HepG2 (cell line): ENCODE measurements around the gene OSBPL10. TPM values are rescaled to one million over a fixed set of nuclear protein-coding genes. Genes with fewer than 3 reads are reported as not detected.

Source experiments
- CENPBD1 ChIP-seq: sonication (generic); formaldehyde crosslinking; IDR thresholded peaks from 2 replicates; pipeline ENCODE4 v1.8.0; 2022; ENCODE audit warnings: missing genetic modification reagents, low read depth, mild to moderate bottlenecking, borderline replicate concordance
- CHD2 ChIP-seq: IDR thresholded peaks from 2 replicates; pipeline ENCODE4 v1.6.1; 2011; ENCODE audit warnings: low read depth, low read length, improper control_type of control experiment
- FOSL1 ChIP-seq: sonication (generic); formaldehyde crosslinking; IDR thresholded peaks from 2 replicates; pipeline ENCODE4 v1.9.0; 2021; ENCODE audit warnings: missing genetic modification reagents, borderline replicate concordance
- HNF4G ChIP-seq, 2 experiments: sonication (generic) in 1 of 2; formaldehyde crosslinking in 1 of 2; IDR thresholded peaks; 2 replicates each; pipeline versions ENCODE4 v1.4.0 to v1.6.1; 2011 to 2020; ENCODE audit warnings: borderline replicate concordance in 2 of 2, low read depth in 2 of 2, mild to moderate bottlenecking in 2 of 2, low read length in 1 of 2, missing genetic modification reagents in 1 of 2, moderate library complexity in 1 of 2
- HNRNPK ChIP-seq: fragments of 200-400 bp; formaldehyde crosslinking; IDR thresholded peaks from 2 replicates; pipeline ENCODE4 v1.6.1; 2018; ENCODE audit warnings: low read length, low read depth, moderate library complexity, mild to moderate bottlenecking; ENCODE audit not compliant: poor library complexity, severe bottlenecking
- NCOA2 ChIP-seq: sonication (generic); formaldehyde crosslinking; IDR thresholded peaks from 2 replicates; pipeline ENCODE4 v1.8.0; 2022; ENCODE audit warnings: inconsistent platforms
- TEAD3 ChIP-seq: optimal IDR thresholded peaks from 2 replicates; pipeline ENCODE3; 2016; ENCODE audit warnings: borderline replicate concordance
- TFE3 ChIP-seq: IDR thresholded peaks from 2 replicates; pipeline ENCODE4 v1.6.1; 2016
- ZMYM3 ChIP-seq: sonication (generic); formaldehyde crosslinking; IDR thresholded peaks from 2 replicates; pipeline ENCODE4 v1.5.1; 2020; ENCODE audit warnings: mild to moderate bottlenecking, missing genetic modification reagents
- ZNF121 ChIP-seq: sonication (generic); formaldehyde crosslinking; IDR thresholded peaks from 2 replicates; pipeline ENCODE4 v1.5.0; 2020; ENCODE audit warnings: mild to moderate bottlenecking, missing genetic modification reagents
- ZNF354B ChIP-seq: sonication (generic); formaldehyde crosslinking; IDR thresholded peaks from 2 replicates; pipeline ENCODE4 v1.8.0; 2022; ENCODE audit warnings: mild to moderate bottlenecking, missing genetic modification reagents
- ZNF513 ChIP-seq: sonication (generic); formaldehyde crosslinking; conservative IDR thresholded peaks from 2 replicates; pipeline ENCODE4 v1.5.0; 2020; ENCODE audit warnings: missing genetic modification reagents
- ZNF768 ChIP-seq: sonication (generic); formaldehyde crosslinking; IDR thresholded peaks from 2 replicates; pipeline ENCODE4 v1.4.0; 2020; ENCODE audit warnings: missing genetic modification reagents
- ZNF850 ChIP-seq: sonication (generic); formaldehyde crosslinking; conservative IDR thresholded peaks from 2 replicates; pipeline ENCODE4 v1.9.0; 2021; ENCODE audit warnings: mild to moderate bottlenecking, missing genetic modification reagents
- ZNF878 ChIP-seq: sonication (generic); formaldehyde crosslinking; IDR thresholded peaks from 2 replicates; pipeline ENCODE4 v1.8.1; 2023; ENCODE audit warnings: mild to moderate bottlenecking, missing genetic modification reagents, moderate library complexity
- ZSCAN31 ChIP-seq: sonication (generic); formaldehyde crosslinking; IDR thresholded peaks from 2 replicates; pipeline ENCODE4 v1.5.0; 2020; ENCODE audit warnings: low read depth, mild to moderate bottlenecking, missing genetic modification reagents
- polyA plus RNA-seq, 8 experiments: library from polyadenylated mRNA; depleted of rRNA in 3 of 8; stranded (reverse) in 7 of 8; unstranded in 1 of 8; fragments of >200 nt; fragmentation: Illumina TruSeq in 4 of 8; extraction: Trizol in 4 of 8; gene quantifications; 2 replicates each; pipeline versions ENCODE4 v1.2.1 to v1.2.3, GENCODE V29; 2011 to 2016; ENCODE audit warnings: low read depth in 4 of 8, missing spikeins in 1 of 8, mixed read lengths in 1 of 8; ENCODE audit not compliant: insufficient read depth in 1 of 8
- total RNA-seq, 5 experiments: library from RNA; depleted of rRNA; stranded (reverse); fragments of >200 nt; fragmentation: Illumina TruSeq; extraction: Trizol; gene quantifications; 2 replicates each; pipeline ENCODE4 v1.2.3, GENCODE V29; 2016; ENCODE audit warnings: low read depth in 1 of 5
- TF ChIP-seq, protein P1 (sequence below): sonication (generic); formaldehyde crosslinking; IDR thresholded peaks from 2 replicates; pipeline ENCODE4 v1.5.1; 2020; ENCODE audit warnings: missing genetic modification reagents, mild to moderate bottlenecking, borderline replicate concordance
- TF ChIP-seq, protein P2 (sequence below): IDR thresholded peaks from 2 replicates; pipeline ENCODE4 v1.6.1; 2016; ENCODE audit warnings: mild to moderate bottlenecking, missing biosample characterization, missing genetic modification reagents
- TF ChIP-seq, protein P3 (sequence below): sonication (generic); formaldehyde crosslinking; IDR thresholded peaks from 2 replicates; pipeline ENCODE4 v1.8.0; 2023; ENCODE audit warnings: mild to moderate bottlenecking, missing genetic modification reagents
- TF ChIP-seq, protein P4 (sequence below): IDR thresholded peaks from 2 replicates; pipeline ENCODE4 v1.6.1; 2016; ENCODE audit warnings: control low read depth
- TF ChIP-seq, protein P5 (sequence below): sonication (generic); formaldehyde crosslinking; IDR thresholded peaks from 2 replicates; pipeline ENCODE4 v1.4.0; 2020; ENCODE audit warnings: missing genetic modification reagents

OSBPL10 gene
- total and polyA plus RNA-seq, 2 of the 13 experiments (the other 11 are each of a cell fraction or from before 2014, with no cell fraction given) = 10.3 to 28.6 TPM

DNA sequence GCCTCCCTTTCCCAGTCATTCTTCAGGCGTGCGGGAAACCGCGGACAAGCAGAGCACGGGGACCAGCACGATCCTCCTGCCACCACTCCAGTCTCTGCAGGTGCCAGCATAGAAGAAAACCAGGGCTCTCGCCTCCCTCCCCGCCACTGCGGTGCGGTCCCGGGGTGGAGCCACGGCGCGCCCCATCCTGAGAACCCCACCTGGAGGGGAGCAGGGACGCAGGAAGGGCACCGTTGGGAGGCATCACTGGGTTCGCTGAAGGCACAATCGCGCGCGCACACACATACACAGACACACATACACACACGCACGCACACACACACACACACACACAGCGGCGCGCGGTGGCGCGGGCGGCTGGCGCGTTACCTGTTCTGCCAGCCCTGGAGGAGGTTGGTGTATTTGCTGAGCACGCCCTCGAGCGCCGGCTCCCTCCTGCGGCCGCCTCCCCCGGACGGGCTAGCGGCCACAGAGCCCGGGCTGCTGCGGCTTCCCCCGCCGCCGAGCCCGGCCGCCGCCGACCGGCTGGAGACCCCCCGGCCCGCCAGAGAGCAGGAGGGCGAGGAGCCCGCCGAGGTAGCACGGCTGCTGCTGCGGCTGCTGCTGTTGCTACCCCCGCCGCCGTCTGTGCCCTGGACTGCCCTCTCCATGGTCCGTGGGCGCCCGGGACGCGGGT, 394 bp downstream of the OSBPL10 start (continued):
- TF ChIP-seq HNF4G (IDR thresholded peaks at IDR 0.05; ENCODE audit: borderline replicate concordance, low read depth, low read length) = no peak
- TF ChIP-seq HNF4G (CRISPR knock-in tag; IDR thresholded peaks at IDR 0.05; ENCODE audit: borderline replicate concordance, low read depth) = no peak
- no peak for TF ChIP-seq NCOA2 (CRISPR knock-in tag)
- no peak for TF ChIP-seq CENPBD1 (CRISPR knock-in tag)
- no peak for TF ChIP-seq ZNF878 (CRISPR knock-in tag)
- peak; percentile 16; the same call in 1 of the 2 replicates for TF ChIP-seq ZNF768 (CRISPR knock-in tag)
- peak; percentile 35; the same call in 1 of the 2 replicates for TF ChIP-seq ZNF121 (CRISPR knock-in tag)
- peak; percentile 52; the same call in 1 of the 2 replicates for TF ChIP-seq ZSCAN31
- no peak for TF ChIP-seq TFE3
- TF ChIP-seq, protein P1, sequence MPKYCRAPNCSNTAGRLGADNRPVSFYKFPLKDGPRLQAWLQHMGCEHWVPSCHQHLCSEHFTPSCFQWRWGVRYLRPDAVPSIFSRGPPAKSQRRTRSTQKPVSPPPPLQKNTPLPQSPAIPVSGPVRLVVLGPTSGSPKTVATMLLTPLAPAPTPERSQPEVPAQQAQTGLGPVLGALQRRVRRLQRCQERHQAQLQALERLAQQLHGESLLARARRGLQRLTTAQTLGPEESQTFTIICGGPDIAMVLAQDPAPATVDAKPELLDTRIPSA = no peak
- TF ChIP-seq, protein P2, sequence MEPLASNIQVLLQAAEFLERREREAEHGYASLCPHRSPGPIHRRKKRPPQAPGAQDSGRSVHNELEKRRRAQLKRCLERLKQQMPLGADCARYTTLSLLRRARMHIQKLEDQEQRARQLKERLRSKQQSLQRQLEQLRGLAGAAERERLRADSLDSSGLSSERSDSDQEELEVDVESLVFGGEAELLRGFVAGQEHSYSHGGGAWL (CRISPR knock-in tag) = no peak
- TF ChIP-seq ZNF850 (CRISPR knock-in tag) = no peak
- peak; percentile 68 for TF ChIP-seq ZMYM3 (CRISPR knock-in tag)
- TF ChIP-seq, protein P3, sequence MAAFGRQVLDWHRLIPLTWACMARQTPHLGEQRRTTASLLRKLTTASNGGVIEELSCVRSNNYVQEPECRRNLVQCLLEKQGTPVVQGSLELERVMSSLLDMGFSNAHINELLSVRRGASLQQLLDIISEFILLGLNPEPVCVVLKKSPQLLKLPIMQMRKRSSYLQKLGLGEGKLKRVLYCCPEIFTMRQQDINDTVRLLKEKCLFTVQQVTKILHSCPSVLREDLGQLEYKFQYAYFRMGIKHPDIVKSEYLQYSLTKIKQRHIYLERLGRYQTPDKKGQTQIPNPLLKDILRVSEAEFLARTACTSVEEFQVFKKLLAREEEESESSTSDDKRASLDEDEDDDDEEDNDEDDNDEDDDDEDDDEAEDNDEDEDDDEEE = no peak
- no peak for TF ChIP-seq ZNF513 (CRISPR knock-in tag)
- no peak for TF ChIP-seq ZNF354B (CRISPR knock-in tag)
- TF ChIP-seq, protein P4, sequence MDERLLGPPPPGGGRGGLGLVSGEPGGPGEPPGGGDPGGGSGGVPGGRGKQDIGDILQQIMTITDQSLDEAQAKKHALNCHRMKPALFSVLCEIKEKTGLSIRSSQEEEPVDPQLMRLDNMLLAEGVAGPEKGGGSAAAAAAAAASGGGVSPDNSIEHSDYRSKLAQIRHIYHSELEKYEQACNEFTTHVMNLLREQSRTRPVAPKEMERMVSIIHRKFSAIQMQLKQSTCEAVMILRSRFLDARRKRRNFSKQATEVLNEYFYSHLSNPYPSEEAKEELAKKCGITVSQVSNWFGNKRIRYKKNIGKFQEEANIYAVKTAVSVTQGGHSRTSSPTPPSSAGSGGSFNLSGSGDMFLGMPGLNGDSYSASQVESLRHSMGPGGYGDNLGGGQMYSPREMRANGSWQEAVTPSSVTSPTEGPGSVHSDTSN (CRISPR knock-in tag) = no peak
- no peak for TF ChIP-seq TEAD3 (CRISPR knock-in tag)
- TF ChIP-seq, protein P5, sequence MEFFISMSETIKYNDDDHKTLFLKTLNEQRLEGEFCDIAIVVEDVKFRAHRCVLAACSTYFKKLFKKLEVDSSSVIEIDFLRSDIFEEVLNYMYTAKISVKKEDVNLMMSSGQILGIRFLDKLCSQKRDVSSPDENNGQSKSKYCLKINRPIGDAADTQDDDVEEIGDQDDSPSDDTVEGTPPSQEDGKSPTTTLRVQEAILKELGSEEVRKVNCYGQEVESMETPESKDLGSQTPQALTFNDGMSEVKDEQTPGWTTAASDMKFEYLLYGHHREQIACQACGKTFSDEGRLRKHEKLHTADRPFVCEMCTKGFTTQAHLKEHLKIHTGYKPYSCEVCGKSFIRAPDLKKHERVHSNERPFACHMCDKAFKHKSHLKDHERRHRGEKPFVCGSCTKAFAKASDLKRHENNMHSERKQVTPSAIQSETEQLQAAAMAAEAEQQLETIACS (CRISPR knock-in tag) = peak; percentile 81
- no peak for TF ChIP-seq FOSL1
- no peak for TF ChIP-seq CHD2
- no peak for TF ChIP-seq HNRNPK
